DMS53 treated with DMSO at 0.1 percent for 48 hours (cell line): ENCODE results near the gene RBM48.
"Not testable (repeated sequence)": the region's sequence is repeated elsewhere in the genome, so short reads cannot be mapped to it uniquely, and the experiment has no call there.

ENCODE experiments used
- DNase-seq: peaks from one replicate; lab custom pipeline; 2025; ENCODE audit not compliant: unreplicated experiment; lab: John Stamatoyannopoulos, UW

Gene RBM48

GRCh38 chr7:92528188-92528957 is at the start of gene RBM48, which contains the start of gene PEX1:
Gene RBM48, plus strand, starts transcription at chr7:92528795. Its CDS starts 19 bp downstream, at chr7:92528814.
Gene PEX1, minus strand, starts transcription at chr7:92528520. Its CDS starts 85 bp downstream, at chr7:92528435.
- peak; percentile 100 for DNase-seq

- DNase-seq = not testable (repeated sequence)
These were observed 49.4 kb upstream of the RBM48 start for GRCh38 chr7:92479146-92479545.

GRCh38 chr7:92483624-92484023 is 45.0 kb upstream of the RBM48 start:
- DNase-seq = not testable (repeated sequence)

DNA sequence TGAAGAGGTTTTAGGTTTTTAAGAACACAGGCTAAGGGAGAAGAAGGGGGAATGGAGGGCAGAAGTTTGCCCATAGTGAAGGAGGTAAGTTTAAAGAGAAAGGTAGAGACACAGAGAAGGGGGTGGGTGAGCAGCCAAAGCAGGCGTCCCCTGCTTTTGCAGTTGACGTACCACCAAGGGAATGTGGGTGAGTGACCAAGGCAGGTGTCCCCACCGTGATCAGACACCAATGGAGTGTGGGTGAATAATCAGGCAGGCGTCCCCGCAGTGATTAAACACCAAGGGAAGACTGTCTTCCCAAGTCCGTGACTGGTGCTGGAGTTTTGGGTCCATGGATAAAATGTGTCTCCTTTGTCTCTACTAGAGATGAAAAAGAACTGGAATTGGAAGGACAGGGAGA is 44.4 kb upstream of the RBM48 start:
- not testable (repeated sequence) for DNase-seq

GRCh38 chr7:92485267-92485892 is 43.2 kb upstream of the RBM48 start:
- DNase-seq = no peak

- no peak for DNase-seq
These were observed 42.6 kb upstream of the RBM48 start for GRCh38 chr7:92485974-92486373.

- no peak for DNase-seq
These were observed 40.8 kb upstream of the RBM48 start for GRCh38 chr7:92487804-92488203.

- DNase-seq = no peak
These were observed 39.0 kb upstream of the RBM48 start for GRCh38 chr7:92489634-92490033.

DNA sequence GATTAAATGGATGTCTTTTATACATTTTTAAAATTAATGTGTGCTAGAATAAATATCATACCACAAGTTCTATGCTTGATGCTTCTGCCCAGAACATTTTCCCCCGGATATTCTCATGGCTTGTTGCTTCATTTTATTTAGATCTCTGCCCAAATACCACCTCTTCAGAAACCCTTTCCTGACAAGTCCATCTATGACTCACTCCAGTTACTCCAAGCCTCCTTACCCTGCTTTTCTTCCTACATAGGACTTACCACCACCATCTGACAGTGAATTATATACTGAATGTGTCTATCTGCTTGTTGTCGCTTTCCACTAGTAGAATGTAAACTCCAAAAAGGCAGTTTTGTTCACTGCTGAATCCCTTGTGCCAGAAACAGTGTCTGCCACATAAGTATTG is 31.7 kb upstream of the RBM48 start:
- DNase-seq = no peak

- DNase-seq = no peak
These were observed 30.0 kb upstream of the RBM48 start for GRCh38 chr7:92498557-92498956.

DNA sequence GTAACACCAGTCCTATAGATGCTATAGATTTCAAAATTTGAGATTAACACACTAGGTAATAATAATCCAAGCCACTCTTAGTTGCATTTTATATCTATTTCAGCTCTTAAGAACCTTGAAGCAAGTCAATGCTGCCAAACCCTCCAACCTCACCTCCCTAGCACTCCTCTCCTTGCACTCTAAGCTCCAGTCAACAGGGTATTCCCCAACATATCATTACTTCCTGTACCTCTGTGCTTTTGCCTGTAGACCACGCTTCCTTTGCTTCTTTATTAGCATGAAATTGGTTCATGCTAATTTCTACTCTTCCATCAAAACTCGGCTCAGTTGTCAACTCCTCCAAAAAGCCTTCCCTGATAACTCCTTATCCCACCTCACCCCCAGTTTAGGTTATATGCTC is 24.8 kb upstream of the RBM48 start:
- no peak for DNase-seq

GRCh38 chr7:92504563-92504962 is 24.0 kb upstream of the RBM48 start:
- DNase-seq = no peak

- no peak for DNase-seq
These were observed 22.2 kb upstream of the RBM48 start for GRCh38 chr7:92506363-92506762.

DNA sequence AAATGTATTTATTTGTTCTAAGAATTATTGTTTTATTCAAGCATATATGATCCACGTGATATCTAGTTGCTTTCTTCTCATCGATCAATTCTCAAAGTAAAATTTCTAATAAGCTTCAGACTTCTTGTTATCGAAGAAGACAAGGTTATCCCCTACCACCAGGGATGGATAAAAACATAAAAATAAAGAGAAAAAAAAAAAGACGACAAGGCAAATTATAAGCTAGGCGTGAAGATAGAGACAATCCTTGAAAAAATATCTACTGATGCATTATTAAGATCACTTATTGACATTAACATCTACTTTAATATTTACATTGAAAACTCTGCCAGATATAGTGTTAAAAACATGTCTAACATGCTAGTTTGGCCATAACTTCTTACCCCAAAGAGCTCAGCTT is 19.6 kb upstream of the RBM48 start:
- no peak for DNase-seq

DNA sequence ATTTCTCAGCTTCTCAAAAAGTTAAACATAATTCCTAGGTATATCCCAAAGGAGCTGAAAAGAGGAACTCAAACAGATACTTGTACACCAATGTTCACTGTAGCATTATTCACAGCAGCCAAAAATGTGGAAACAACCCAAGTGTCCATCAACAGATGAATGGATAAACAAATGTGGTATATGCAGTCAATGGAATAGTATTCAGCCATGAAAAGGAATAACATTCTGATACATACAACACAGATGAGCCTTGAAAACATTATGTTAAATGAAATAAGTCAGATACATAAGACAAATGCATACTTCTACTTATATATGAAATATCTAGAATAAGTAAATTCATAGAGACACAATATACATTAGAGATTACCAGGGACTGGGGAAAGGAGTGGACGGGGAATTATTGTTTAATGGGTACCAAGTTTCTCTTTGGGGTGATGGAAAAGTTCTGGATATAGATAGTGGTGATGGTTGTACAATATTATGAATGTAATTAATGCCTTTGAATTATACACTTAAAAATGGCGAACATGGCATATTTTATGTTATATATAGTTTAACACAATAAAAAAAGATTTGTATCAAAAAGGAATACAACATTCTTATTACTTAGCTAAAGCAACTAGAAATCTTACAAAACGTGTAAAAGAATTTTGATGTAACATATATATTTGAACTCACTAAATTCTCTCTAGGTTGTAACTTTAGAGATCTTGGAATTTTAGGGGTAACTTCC is 15.3 kb upstream of the RBM48 start:
- DNase-seq = no peak

GRCh38 chr7:92517631-92518030 is 11.0 kb upstream of the RBM48 start:
- no peak for DNase-seq

GRCh38 chr7:92520024-92520423 is 8.6 kb upstream of the RBM48 start:
- no peak for DNase-seq

DNA sequence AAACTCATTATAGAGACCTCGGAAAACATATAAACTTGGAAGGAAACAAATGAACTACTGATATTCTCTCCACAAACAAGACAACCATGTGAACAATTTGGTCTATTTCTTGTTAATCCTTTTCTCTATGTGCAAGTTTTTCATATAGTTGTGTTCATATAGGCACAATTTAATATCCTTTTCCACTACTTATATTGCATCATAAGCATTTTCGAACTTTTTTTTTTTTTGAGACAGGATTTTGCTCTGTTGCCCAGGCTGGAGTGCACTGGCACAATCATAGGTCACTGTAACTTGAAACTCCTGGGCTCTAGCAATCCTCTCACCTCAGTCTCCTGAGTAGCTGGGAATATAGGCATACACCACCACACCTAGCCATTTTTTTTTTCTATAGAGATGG is 5.5 kb upstream of the RBM48 start:
- DNase-seq = no peak

DNA sequence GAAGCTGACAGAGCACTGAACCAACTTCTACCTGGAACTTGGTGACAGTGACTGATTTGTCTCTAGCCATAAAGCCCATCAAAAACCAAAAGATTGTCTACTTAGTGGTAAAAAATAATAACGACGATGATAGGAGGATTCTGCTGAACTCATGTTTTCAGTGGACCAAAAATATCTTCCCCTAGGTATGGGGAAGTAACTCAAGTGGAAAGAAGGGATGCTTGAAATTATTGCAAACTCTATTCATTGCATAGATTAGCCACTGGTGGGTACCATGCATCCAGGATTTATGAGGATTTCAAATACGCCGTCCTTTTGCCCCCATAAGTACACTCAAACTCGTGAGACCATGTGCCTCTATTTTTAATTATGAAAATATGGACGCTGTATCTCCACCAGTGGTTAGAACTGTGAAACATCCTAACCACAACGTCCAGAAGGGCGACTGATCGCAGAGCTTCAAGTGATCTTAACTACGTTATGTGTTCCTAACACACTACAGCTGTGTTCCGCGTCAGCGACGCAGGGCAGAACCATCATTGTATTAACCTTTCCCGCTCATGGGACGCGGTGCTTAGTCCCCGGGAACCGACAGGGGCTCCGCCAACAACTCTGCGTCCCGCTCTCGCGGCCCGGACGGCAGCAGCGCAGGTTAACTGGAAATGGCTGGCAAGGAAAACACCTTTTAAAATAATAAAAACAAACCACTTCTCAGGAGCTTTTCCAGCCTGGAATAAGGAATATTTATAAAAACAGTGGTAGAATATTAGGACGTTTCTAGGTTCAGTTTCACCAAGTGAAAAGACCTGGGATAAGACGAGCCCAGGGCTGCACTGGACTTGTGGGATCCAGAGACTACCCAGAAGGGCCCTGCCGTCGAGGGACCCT is 1.1 kb upstream of the RBM48 start:
- DNase-seq = peak; percentile 55

GRCh38 chr7:92528958-92529264 is 316 bp downstream of the RBM48 start:
- DNase-seq = no peak

- no peak for DNase-seq
These were observed 6.0 kb downstream of the RBM48 start for GRCh38 chr7:92534572-92534971.
